Cardiac muscle cell (in vitro differentiated cells and primary cell): ENCODE results near the gene C20orf173. TPM values are rescaled to one million over a fixed set of nuclear protein-coding genes. Genes with fewer than 3 reads are reported as not detected.
"Not testable (repeated sequence)": the region's sequence is repeated elsewhere in the genome, so short reads cannot be mapped to it uniquely, and the experiment has no call there.

Experiments
- DNase-seq, 2 donors: peaks; one replicate each; pipeline versions ENCODE4 v3.0.0 to v3.0.0-alpha.2; 2010 to 2017; ENCODE audit warnings: low read depth in 1 of 2, low spot score in 1 of 2
- H3K27ac ChIP-seq: fragments of 200-600 bp; sonication (generic); 2 replicates; pipeline ENCODE4 v1.5.1; 2016
- H3K27me3 ChIP-seq: fragments of 200-600 bp; sonication (generic); 2 replicates; pipeline ENCODE4 v1.6.0; 2016; ENCODE audit warnings: control low read depth
- H3K36me3 ChIP-seq: fragments of 200-600 bp; sonication (generic); 2 replicates; pipeline ENCODE4 v1.5.1; 2016; ENCODE audit warnings: control low read depth
- H3K4me1 ChIP-seq: fragments of 200-600 bp; sonication (generic); 2 replicates; pipeline ENCODE4 v1.8.1; 2017; ENCODE audit warnings: low read depth, mild to moderate bottlenecking, mixed run types
- H3K4me3 ChIP-seq: fragments of 200-600 bp; sonication (generic); 2 replicates; pipeline ENCODE4 v1.5.1; 2016; ENCODE audit warnings: mild to moderate bottlenecking
- H3K9me3 ChIP-seq: fragments of 200-600 bp; sonication (generic); 2 replicates; pipeline ENCODE4 v1.5.1; 2017; ENCODE audit warnings: low read depth, mild to moderate bottlenecking, control low read depth
- CTCF ChIP-seq: IDR thresholded peaks from 2 replicates; pipeline ENCODE4 v1.5.1; 2012; ENCODE audit warnings: low read depth, mild to moderate bottlenecking, low read length
- polyA plus RNA-seq: library from polyadenylated mRNA; unstranded; fragments of >200 nt; fragmentation: Nextera tagmentation; extraction: Ambion mirVana; gene quantifications from 2 replicates; pipeline ENCODE4 v1.2.1, GENCODE V29; 2016
- total RNA-seq: library from RNA; depleted of rRNA; stranded (reverse); fragments of >200 nt; gene quantifications from 2 replicates; pipeline ENCODE4 v1.2.3, GENCODE V29; 2016

Gene C20orf173
- total and polyA plus RNA-seq, 2 experiments from 2014 or later: not detected

GRCh38 chr20:35556871-35557270 lies 27.4 kb upstream of the C20orf173 start:
- TF ChIP-seq CTCF: no peak
- Histone ChIP-seq H3K36me3 (peaks cover 34% of the 10 kb centered on the region), H3K9me3 (no peaks in the 10 kb centered on the region), H3K27me3 (no peaks in the 10 kb centered on the region), H3K4me1 (no peaks in the 10 kb centered on the region), H3K4me3 (no peak overlapping the region), H3K27ac (no peak overlapping the region)
- DNase-seq: no peak

- Histone ChIP-seq H3K27me3 (no peaks in the 10 kb centered on the region), H3K4me1 (no peaks in the 10 kb centered on the region), H3K9me3 (no peaks in the 10 kb centered on the region), H3K36me3 (peaks cover 34% of the 10 kb centered on the region), H3K4me3 (no peak overlapping the region), H3K27ac (no peak overlapping the region)
- no peak for DNase-seq
- no peak for TF ChIP-seq CTCF
Measured at GRCh38 chr20:35555951-35556645, 26.6 kb upstream of the C20orf173 start.

GRCh38 chr20:35555461-35555860 lies 26.0 kb upstream of the C20orf173 start:
- H3K27me3 ChIP-seq, H3K4me1 ChIP-seq, H3K27ac ChIP-seq, H3K4me3 ChIP-seq, H3K9me3 ChIP-seq, DNase-seq: not testable (repeated sequence)
- peaks cover 34% of the 10 kb centered on the region for H3K36me3 ChIP-seq

GRCh38 chr20:35552914-35553313 lies 23.5 kb upstream of the C20orf173 start:
- no peak for TF ChIP-seq CTCF
- no peak overlapping the region for H3K27ac ChIP-seq
- H3K4me1 ChIP-seq: no peaks in the 10 kb centered on the region
- no peak for DNase-seq
- H3K9me3 ChIP-seq: no peaks in the 10 kb centered on the region
- no peak overlapping the region for H3K4me3 ChIP-seq
- H3K36me3 ChIP-seq: peaks cover 51% of the 10 kb centered on the region
- no peaks in the 10 kb centered on the region for H3K27me3 ChIP-seq

GRCh38 chr20:35551503-35551902 lies 22.1 kb upstream of the C20orf173 start:
- no peak overlapping the region for H3K27ac ChIP-seq
- no peaks in the 10 kb centered on the region for H3K4me1 ChIP-seq
- H3K9me3 ChIP-seq: no peaks in the 10 kb centered on the region
- no peaks in the 10 kb centered on the region for H3K27me3 ChIP-seq
- DNase-seq: peak in 1 of 2 donors; percentile 35
- no peak overlapping the region for H3K4me3 ChIP-seq
- TF ChIP-seq CTCF: no peak
- peaks cover 60% of the 10 kb centered on the region for H3K36me3 ChIP-seq

- H3K27me3 ChIP-seq: no peaks in the 10 kb centered on the region
- DNase-seq: no peak
- H3K4me1 ChIP-seq: no peaks in the 10 kb centered on the region
- H3K36me3 ChIP-seq: peaks cover 34% of the 10 kb centered on the region
- H3K27ac ChIP-seq: no peak overlapping the region
- H3K9me3 ChIP-seq: no peaks in the 10 kb centered on the region
- no peak for TF ChIP-seq CTCF
- no peak overlapping the region for H3K4me3 ChIP-seq
Measured at GRCh38 chr20:35547329-35547728, 17.9 kb upstream of the C20orf173 start.
